Measurements from ENCODE around the gene MOK. TPM values are rescaled to one million over a fixed set of nuclear protein-coding genes. Genes with fewer than 3 reads are reported as not detected.

Gene MOK
- total RNA-seq, 1 donor from 2014 or later = 7.6 TPM

DNA sequence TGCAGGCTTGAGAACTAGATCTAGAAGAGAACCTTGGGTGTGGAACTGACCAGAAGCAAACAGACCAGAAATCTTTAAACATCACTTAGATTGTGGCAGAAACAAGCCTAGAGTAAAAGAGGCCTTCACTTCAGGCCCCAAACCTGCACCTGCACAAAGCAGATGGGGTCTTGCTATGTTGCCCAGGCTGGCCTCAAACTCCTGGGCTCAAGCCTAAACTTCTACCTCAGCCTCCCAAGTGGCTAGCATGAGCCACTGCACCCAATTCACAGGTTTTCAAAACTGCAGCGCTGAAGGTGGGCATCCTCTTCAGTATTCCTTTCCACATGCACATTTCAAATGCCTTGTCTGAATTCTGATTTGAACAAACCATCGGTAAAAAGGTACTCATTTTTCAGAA lies 19.9 kb downstream of the MOK start:
- Mint-ChIP-seq H3K27ac (no peak overlapping the region), H3K4me3 (no peak overlapping the region), H3K27me3 (no peaks in the 10 kb centered on the region), H3K4me1 (no peaks in the 10 kb centered on the region), H3K36me3 (ENCODE audit: low read depth) (no peaks in the 10 kb centered on the region), H3K9me3 (peaks cover 4% of the 10 kb centered on the region)
- intact Hi-C loops (cut with micrococcal nuclease) = no loop called here
- no peak for DNase-seq

DNA sequence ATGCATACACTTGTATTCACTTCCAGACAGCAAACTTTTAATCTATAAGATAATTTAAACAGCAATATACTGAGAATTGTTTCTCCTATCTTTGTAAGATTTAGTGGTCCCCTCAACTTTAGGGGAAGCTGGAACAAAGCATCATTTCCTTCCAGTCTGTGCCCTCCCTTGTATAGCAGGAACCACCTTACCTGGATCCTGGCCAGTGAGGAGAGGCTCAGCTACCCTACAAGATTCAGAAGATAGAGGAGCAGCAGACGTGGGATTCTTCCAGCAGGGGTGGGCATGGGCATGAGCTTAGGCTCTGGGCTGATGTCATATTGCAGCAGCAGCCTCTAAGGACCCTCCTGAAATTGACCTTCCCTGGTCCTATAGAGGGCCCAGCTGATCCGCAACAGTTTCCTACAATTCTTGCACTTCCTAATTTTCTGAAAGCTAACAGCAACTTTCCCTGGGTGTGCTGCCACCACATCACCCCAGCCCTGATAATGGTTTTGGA lies 21.3 kb downstream of the MOK start:
- H3K9me3 Mint-ChIP-seq = peaks cover 4% of the 10 kb centered on the region
- intact Hi-C loops (cut with micrococcal nuclease) = no loop called here
- no peak overlapping the region for H3K4me3 Mint-ChIP-seq
- no peaks in the 10 kb centered on the region for H3K36me3 Mint-ChIP-seq (ENCODE audit: low read depth)
- no peak overlapping the region for H3K27ac Mint-ChIP-seq
- no peaks in the 10 kb centered on the region for H3K27me3 Mint-ChIP-seq
- no peaks in the 10 kb centered on the region for H3K4me1 Mint-ChIP-seq
- no peak for DNase-seq

DNA sequence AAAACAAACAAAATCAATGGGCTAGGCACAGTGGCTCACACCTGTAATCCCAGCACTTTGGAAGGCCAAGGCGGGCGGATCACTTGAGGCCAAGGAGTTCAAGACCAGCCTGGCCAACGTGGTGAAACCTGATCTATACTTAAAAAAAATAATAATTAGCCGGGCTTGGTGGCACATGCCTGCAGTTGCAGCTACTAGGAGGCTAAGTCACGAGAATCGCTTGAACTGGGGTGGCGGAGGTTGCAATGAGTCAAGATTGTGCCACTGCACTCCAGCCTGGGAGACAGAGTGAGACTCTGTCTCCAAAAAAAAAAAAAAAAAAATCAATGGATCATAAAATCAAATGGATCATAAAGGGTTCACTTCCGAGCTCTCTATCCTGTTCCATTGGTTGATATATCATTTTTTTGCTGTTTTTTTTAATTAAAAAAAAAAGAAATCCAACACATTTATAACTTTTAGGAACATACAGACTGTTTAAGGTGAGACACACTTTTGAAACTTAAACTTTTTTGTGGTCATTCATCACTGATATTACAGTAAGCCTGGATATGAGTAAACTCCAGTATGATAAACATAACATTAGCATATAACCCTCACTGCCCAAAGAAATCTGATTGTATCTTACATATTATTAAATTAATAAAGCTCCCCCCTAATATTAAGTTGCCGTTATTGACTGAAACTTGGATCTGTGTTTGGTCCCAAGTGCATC lies 22.1 kb downstream of the MOK start:
- Mint-ChIP-seq H3K9me3 (peaks cover under 1% of the 10 kb centered on the region), H3K4me3 (no peak overlapping the region), H3K27me3 (no peaks in the 10 kb centered on the region), H3K27ac (no peak overlapping the region), H3K36me3 (ENCODE audit: low read depth) (no peaks in the 10 kb centered on the region), H3K4me1 (no peaks in the 10 kb centered on the region)
- no peak for DNase-seq
- intact Hi-C loops (cut with micrococcal nuclease) = no loop called here

DNA sequence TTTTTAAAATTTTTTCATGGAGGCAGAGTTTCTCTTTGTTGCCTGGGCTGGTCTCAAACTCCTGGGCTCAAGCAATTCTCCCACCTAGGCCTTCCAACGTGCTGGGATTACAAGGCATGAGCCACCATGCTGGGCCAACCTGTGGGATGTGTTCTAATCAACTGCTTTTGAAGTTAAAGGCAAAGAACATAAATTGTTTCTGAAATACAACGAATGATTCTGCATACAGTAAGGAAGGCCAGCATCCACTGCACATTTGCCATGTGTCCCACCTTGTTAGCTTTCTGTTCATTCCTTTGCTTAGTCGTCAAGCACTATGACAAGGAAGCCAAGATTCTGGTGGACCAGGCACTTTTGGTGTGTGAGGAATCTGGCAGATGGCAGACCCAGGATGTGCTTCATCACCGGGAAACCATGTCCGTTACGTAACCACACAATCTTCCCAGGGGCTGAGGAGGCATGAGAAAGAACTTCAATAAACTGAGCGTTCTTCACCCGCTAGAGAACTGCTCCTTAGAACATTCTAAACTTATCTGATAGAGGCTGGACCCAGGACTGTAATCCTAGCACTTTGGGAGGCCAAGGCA lies 24.5 kb downstream of the MOK start:
- no peaks in the 10 kb centered on the region for H3K4me1 Mint-ChIP-seq
- H3K36me3 Mint-ChIP-seq (ENCODE audit: low read depth) = no peaks in the 10 kb centered on the region
- H3K4me3 Mint-ChIP-seq = no peak overlapping the region
- no peaks in the 10 kb centered on the region for H3K27me3 Mint-ChIP-seq
- intact Hi-C loops (cut with micrococcal nuclease) = no loop called here
- no peaks in the 10 kb centered on the region for H3K9me3 Mint-ChIP-seq
- H3K27ac Mint-ChIP-seq = no peak overlapping the region
- DNase-seq = no peak

DNA sequence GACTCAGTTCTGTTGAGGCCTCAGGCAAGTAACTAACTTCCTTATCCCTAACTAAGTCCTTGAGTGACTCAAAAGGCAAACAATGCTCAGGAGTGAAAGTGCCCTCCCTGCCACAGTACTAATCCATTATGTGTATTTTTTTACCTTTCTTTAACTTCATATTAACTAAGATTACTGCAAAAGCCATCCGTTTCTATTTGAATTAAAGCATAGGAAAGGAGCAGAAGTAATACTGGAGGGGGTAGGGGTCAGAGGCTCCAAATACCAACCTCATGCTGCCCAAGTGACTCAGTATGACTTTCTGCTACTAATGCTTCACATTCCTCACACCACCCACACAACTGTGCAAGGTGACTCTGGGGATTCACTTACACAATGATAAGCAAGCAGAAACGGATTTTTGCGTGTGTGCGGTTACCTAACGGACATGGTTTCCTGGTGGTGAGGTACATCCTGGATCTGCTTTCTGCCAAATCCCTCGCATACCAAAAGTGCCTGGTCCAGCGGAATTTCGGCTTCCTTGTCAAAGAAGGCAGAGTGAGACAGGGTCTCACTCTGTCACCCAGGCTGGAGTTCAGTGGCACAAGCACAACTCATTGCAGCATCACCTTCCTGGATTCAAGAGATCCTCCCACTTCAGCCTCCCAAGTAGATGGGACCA lies 25.1 kb downstream of the MOK start:
- Mint-ChIP-seq H3K4me1 (no peaks in the 10 kb centered on the region), H3K27ac (no peak overlapping the region), H3K4me3 (no peak overlapping the region), H3K9me3 (no peaks in the 10 kb centered on the region), H3K27me3 (no peaks in the 10 kb centered on the region), H3K36me3 (ENCODE audit: low read depth) (no peaks in the 10 kb centered on the region)
- intact Hi-C loops (cut with micrococcal nuclease) = no loop called here
- no peak for DNase-seq

DNA sequence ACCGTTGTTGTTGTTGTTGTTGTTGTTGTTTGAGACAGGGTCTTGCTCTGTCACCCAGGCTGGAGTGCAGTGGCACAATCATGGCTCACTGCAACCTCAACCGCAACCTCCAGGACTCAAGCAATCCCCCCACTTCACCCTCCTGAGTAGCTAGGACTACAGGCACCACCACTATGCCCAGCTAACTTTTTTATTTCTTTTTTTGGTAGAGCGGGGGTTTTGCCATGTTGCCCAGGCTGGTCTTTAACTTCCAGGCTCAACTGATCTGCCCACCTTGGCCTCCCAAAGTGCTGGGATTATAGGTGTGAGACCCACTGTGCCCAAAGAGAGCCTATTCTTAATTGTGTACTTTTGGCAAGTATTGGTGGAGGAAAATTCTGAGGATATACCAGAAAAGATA lies 25.7 kb downstream of the MOK start:
- Mint-ChIP-seq H3K36me3 (ENCODE audit: low read depth) (no peaks in the 10 kb centered on the region), H3K27ac (no peak overlapping the region), H3K9me3 (no peaks in the 10 kb centered on the region), H3K27me3 (no peaks in the 10 kb centered on the region), H3K4me1 (no peaks in the 10 kb centered on the region), H3K4me3 (no peak overlapping the region)
- DNase-seq = no peak
- intact Hi-C loops (cut with micrococcal nuclease) = no loop called here

DNA sequence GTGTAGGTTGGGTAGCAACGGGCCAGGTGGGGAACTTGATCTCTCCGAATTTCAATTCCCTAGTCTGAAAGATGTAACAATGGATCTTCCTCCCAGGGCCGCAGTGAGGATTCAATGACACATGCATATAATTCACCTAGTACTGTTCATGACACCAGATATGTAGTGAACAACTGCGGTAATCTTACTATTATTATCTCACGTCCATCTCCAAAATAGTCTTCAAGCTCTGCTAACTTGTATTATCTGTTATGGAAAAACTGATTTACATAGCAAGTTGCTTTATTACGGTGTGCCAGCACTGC lies 26.4 kb downstream of the MOK start:
- no peak overlapping the region for H3K4me3 Mint-ChIP-seq
- H3K27ac Mint-ChIP-seq = no peak overlapping the region
- H3K9me3 Mint-ChIP-seq = no peaks in the 10 kb centered on the region
- no peaks in the 10 kb centered on the region for H3K27me3 Mint-ChIP-seq
- no peaks in the 10 kb centered on the region for H3K4me1 Mint-ChIP-seq
- intact Hi-C loops (cut with micrococcal nuclease) = no loop called here
- DNase-seq = no peak
- H3K36me3 Mint-ChIP-seq (ENCODE audit: low read depth) = no peaks in the 10 kb centered on the region

DNA sequence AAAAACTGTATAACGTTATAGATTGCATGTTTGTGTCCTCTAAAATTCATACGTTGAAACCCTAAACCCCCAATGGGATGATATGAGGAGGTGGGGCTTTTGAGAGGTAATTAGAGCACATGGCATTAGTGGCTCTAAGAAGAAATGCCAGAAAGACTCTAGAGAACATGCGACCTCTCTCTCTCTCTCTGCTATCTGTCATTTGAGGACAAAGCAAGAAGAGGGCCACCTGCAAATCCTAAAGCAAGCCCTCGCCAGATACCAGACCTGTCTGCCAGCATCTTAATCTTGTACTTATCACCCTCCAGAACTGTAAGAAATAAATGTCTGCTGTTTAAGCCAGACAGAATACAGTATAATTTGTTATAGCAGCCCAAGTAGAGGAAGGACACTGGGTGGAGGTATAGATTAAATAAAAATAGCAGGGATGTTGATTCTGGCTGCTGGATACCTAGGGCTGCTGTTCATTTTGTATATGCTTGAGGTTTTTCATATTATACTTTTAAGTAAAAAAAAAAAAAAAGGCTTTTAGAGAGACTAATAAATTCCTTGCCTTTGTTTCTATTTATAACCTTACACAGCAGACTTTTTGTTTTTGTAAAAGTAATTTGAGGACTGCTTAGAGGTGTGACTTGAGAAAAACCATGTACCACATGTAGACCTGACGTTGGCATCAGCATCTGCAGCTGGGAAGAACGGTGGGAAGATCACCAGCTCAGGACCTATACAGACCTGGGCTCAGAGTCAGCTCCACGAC lies 26.9 kb downstream of the MOK start:
- DNase-seq = no peak
- Mint-ChIP-seq H3K27ac (no peak overlapping the region), H3K9me3 (no peaks in the 10 kb centered on the region), H3K36me3 (ENCODE audit: low read depth) (no peaks in the 10 kb centered on the region), H3K4me3 (no peak overlapping the region), H3K4me1 (no peaks in the 10 kb centered on the region), H3K27me3 (no peaks in the 10 kb centered on the region)
- intact Hi-C loops (cut with micrococcal nuclease) = no loop called here

DNA sequence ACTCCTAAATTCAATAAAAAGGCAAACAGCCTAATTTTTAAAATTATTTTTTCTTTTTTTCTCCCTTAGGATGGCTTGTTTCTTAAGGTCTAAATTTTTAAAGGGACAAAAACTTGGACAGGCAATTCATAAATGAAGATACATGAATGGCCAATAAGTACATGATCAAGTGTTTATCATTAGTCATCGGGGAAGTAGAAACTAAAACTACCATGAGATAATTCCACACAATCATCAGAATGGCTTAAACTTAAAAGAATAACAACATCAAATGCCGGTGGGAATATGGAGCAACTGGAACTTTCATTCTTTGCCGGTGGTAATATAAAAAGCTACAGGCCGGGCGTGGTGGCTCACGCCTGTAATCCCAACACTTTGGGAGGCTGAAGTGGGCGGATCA lies 29.1 kb downstream of the MOK start:
- no peaks in the 10 kb centered on the region for H3K9me3 Mint-ChIP-seq
- no peaks in the 10 kb centered on the region for H3K27me3 Mint-ChIP-seq
- DNase-seq = no peak
- H3K4me1 Mint-ChIP-seq = peaks cover 2% of the 10 kb centered on the region
- H3K36me3 Mint-ChIP-seq (ENCODE audit: low read depth) = no peaks in the 10 kb centered on the region
- intact Hi-C loops (cut with micrococcal nuclease) = no loop called here
- no peak overlapping the region for H3K4me3 Mint-ChIP-seq
- no peak overlapping the region for H3K27ac Mint-ChIP-seq

DNA sequence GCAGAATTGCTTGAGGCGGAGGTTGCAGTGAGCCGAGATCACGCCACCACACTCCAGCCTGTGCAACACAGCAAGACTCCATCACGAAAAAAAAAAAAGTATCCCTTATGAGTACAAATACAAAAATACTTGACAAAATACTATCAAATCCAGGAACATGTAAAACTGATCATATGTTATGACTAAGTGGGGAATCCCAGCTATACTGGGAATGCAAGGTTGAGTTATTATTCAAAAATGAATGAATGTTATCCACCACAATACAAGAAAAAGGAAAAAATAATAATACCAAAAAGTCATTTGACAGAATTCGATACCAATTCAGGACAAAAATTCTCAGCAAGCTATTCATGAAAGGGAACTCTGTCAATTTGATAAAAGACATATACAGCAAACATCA lies 32.6 kb downstream of the MOK start:
- Mint-ChIP-seq H3K36me3 (ENCODE audit: low read depth) (no peaks in the 10 kb centered on the region), H3K27me3 (peaks cover 3% of the 10 kb centered on the region), H3K4me3 (no peak overlapping the region), H3K4me1 (peaks cover 2% of the 10 kb centered on the region), H3K9me3 (no peaks in the 10 kb centered on the region), H3K27ac (no peak overlapping the region)
- no peak for DNase-seq
- intact Hi-C loops (cut with micrococcal nuclease) = no loop called here

DNA sequence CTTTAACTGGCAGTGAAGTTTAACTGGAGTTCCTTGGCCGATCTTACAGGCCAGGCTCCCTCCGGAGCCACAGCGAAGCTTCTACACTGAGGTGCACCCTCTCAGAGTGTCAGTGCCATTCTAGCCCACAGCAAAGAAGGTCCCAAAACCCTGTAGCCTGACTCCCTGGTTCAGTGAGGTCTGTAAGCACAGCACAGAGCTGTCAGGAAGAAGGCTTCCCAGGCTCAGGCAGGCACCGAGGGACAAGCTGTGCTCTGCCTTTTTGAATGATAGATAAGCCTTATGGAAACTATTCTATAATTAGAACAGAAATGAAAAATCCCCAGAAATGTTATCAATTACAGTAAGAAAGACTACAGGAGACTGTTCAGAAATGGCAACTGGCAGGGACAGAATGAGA lies 40.2 kb downstream of the MOK start:
- H3K27me3 Mint-ChIP-seq = peaks cover 3% of the 10 kb centered on the region
- no peak for DNase-seq
- no peak overlapping the region for H3K4me3 Mint-ChIP-seq
- H3K9me3 Mint-ChIP-seq = no peaks in the 10 kb centered on the region
- no peak overlapping the region for H3K27ac Mint-ChIP-seq
- no peaks in the 10 kb centered on the region for H3K36me3 Mint-ChIP-seq (ENCODE audit: low read depth)
- no peaks in the 10 kb centered on the region for H3K4me1 Mint-ChIP-seq
- intact Hi-C loops (cut with micrococcal nuclease) = no loop called here

DNA sequence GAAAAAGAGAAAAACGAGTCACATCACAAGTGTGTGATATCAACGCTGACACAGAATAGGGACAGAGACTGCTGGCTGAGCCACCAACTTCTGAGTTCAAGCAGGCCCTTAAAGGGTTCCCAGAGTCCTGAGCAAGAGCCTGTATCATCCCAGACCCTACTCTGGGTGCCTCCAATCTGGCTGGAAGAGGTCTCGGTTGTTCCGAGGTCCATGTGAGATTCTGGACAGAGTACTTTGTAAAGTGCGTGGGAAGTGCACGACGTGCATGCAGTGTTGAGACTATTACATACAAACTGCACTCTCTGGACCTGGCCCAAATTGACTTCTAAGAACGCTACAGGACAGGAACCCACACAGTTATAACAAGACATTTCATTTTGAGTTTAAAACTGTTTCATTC lies 40.6 kb downstream of the MOK start:
- DNase-seq = no peak
- Mint-ChIP-seq H3K27ac (no peak overlapping the region), H3K27me3 (peaks cover 3% of the 10 kb centered on the region), H3K9me3 (no peaks in the 10 kb centered on the region), H3K4me3 (no peak overlapping the region), H3K36me3 (ENCODE audit: low read depth) (no peaks in the 10 kb centered on the region), H3K4me1 (no peaks in the 10 kb centered on the region)
- intact Hi-C loops (cut with micrococcal nuclease) = no loop called here

DNA sequence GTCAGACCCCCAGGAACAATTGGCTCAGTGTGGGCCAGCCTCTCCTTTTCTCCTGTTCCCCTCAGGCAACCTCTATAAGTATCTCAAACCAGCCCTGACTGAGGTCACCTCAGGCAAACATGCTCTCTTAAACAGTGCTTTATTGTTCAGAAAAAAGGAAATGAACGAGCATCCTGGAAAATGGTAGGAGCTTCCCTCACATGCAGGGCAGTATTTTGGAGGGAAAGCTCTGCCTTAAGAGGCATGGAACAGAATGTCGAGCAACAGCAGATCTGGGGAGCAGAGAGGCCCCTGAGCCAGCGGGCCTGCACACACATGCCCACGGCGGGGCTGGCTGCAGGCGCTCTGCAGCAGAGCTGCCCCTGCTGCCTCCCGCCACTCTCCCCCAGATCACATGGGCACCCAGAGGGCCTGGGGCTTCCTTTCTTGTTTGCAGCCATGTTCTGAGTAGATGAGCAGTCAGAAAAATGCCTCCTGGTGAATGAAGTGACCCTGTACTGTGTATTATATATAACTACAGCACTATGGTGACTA lies 42.0 kb downstream of the MOK start:
- Mint-ChIP-seq H3K27ac (no peak overlapping the region), H3K9me3 (no peaks in the 10 kb centered on the region), H3K4me3 (no peak overlapping the region), H3K4me1 (no peaks in the 10 kb centered on the region), H3K27me3 (peaks cover 4% of the 10 kb centered on the region), H3K36me3 (ENCODE audit: low read depth) (no peaks in the 10 kb centered on the region)
- intact Hi-C loops (cut with micrococcal nuclease) = no loop called here
- no peak for DNase-seq

DNA sequence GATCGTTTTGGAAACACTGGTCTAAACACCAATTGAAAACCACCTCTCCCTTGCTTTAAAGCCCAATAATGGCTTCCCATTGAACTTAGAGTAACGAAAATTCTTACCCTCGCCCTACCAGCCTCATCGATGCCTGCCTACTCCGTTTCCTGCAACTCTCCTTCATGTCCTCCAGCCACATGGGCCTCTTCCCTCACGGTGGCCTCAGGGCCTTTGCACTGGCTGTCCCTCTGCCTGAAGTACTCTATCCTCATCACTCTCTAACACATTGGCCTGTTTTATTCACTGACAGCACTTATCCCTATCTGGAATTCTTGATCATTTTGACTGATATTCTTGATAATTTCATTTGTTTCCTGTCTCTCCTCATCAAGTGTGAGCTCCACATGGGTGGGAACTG lies 46.8 kb downstream of the MOK start:
- H3K27me3 Mint-ChIP-seq = peaks cover 2% of the 10 kb centered on the region
- no peak for DNase-seq
- intact Hi-C loops (cut with micrococcal nuclease) = no loop called here
- no peaks in the 10 kb centered on the region for H3K4me1 Mint-ChIP-seq
- no peak overlapping the region for H3K27ac Mint-ChIP-seq
- no peaks in the 10 kb centered on the region for H3K9me3 Mint-ChIP-seq
- no peaks in the 10 kb centered on the region for H3K36me3 Mint-ChIP-seq (ENCODE audit: low read depth)
- no peak overlapping the region for H3K4me3 Mint-ChIP-seq
